SK-N-SH treated with all-trans-retinoic acid at 6 μM for 48 hours (cell line): ENCODE results near the gene EPB41L4A.

Experiments used
- ATAC-seq: fragments of 200-7000 bp; cut with Tn5 transposase; 3 replicates; pipeline ENCODE4 v1.9.1; 2020; ENCODE audit warnings: mild to moderate bottlenecking, moderate library complexity
- ARNTL ChIP-seq: fragments of 450-650 bp; formaldehyde crosslinking; IDR thresholded peaks from 2 replicates; pipeline ENCODE4 v1.5.0; 2020; ENCODE audit warnings: low read depth, mild to moderate bottlenecking, moderate library complexity, borderline replicate concordance
- BACH2 ChIP-seq: fragments of 250-450 bp; sonication (Bioruptor Pico); IDR thresholded peaks from 2 replicates; pipeline ENCODE4 v1.9.0; 2021; ENCODE audit warnings: mild to moderate bottlenecking, borderline replicate concordance
- CSDC2 ChIP-seq: fragments of 250-450 bp; sonication (Bioruptor Pico); IDR thresholded peaks from 2 replicates; pipeline ENCODE4 v1.5.0; 2020; ENCODE audit warnings: mild to moderate bottlenecking, moderate library complexity
- ESRRG ChIP-seq: fragments of 250-450 bp; sonication (Bioruptor Pico); IDR thresholded peaks from 2 replicates; pipeline ENCODE4 v1.6.1; 2021; ENCODE audit warnings: mild to moderate bottlenecking
- GLIS3 ChIP-seq: fragments of 250-450 bp; sonication (Bioruptor Pico); IDR thresholded peaks from 2 replicates; pipeline ENCODE4 v1.5.0; 2020; ENCODE audit warnings: mild to moderate bottlenecking, moderate library complexity
- ISL1 ChIP-seq: fragments of 250-450 bp; sonication (Bioruptor Pico); IDR thresholded peaks from 2 replicates; pipeline ENCODE4 v2.1.2; 2022; ENCODE audit warnings: mild to moderate bottlenecking, moderate library complexity
- OSR1 ChIP-seq: fragments of 250-450 bp; sonication (Bioruptor Pico); IDR thresholded peaks from 2 replicates; pipeline ENCODE4 v1.8.0; 2022; ENCODE audit warnings: moderate library complexity, mild to moderate bottlenecking, inconsistent platforms
- PPARA ChIP-seq: fragments of 250-450 bp; sonication (Bioruptor Pico); IDR thresholded peaks from 2 replicates; pipeline ENCODE4 v1.5.0; 2020; ENCODE audit warnings: mild to moderate bottlenecking, borderline replicate concordance
- RARB ChIP-seq: fragments of 250-450 bp; sonication (Bioruptor Pico); IDR thresholded peaks from 2 replicates; pipeline ENCODE4 v1.8.0; 2021; ENCODE audit warnings: mild to moderate bottlenecking, moderate library complexity
- SNAI2 ChIP-seq: fragments of 250-450 bp; sonication (Bioruptor Pico); IDR thresholded peaks from 2 replicates; pipeline ENCODE4 v1.5.0; 2020; ENCODE audit warnings: mild to moderate bottlenecking, moderate library complexity
- TCF4 ChIP-seq: fragments of 250-450 bp; sonication (Bioruptor Pico); IDR thresholded peaks from 2 replicates; pipeline ENCODE4 v1.8.0; 2021; ENCODE audit warnings: mild to moderate bottlenecking, moderate library complexity, borderline replicate concordance
- TOX ChIP-seq: fragments of 250-450 bp; sonication (Bioruptor Pico); IDR thresholded peaks from 2 replicates; pipeline ENCODE4 v1.8.0; 2021; ENCODE audit warnings: mild to moderate bottlenecking, moderate library complexity, borderline replicate concordance
- ZC3H10 ChIP-seq: fragments of 250-450 bp; sonication (Bioruptor Pico); IDR thresholded peaks from 2 replicates; pipeline ENCODE4 v1.5.1; 2021; ENCODE audit warnings: mild to moderate bottlenecking, moderate library complexity
- ZFP3 ChIP-seq: fragments of 250-450 bp; sonication (Bioruptor Pico); IDR thresholded peaks from 2 replicates; pipeline ENCODE4 v1.5.0; 2020; ENCODE audit warnings: mild to moderate bottlenecking, moderate library complexity
- ZFP30 ChIP-seq: fragments of 450-650 bp; formaldehyde crosslinking; IDR thresholded peaks from 2 replicates; pipeline ENCODE4 v1.5.0; 2022; ENCODE audit warnings: mild to moderate bottlenecking, moderate library complexity
- ZNF70 ChIP-seq: fragments of 450-650 bp; formaldehyde crosslinking; IDR thresholded peaks from 2 replicates; pipeline ENCODE4 v1.5.0; 2020; ENCODE audit warnings: mild to moderate bottlenecking, moderate library complexity
- ZNF8 ChIP-seq: fragments of 450-650 bp; formaldehyde crosslinking; IDR thresholded peaks from 2 replicates; pipeline ENCODE4 v1.5.0; 2020; ENCODE audit warnings: mild to moderate bottlenecking, moderate library complexity
- TF ChIP-seq, protein P1 (sequence below): fragments of 250-450 bp; sonication (Bioruptor Pico); IDR thresholded peaks from 2 replicates; pipeline ENCODE4 v1.5.1; 2021; ENCODE audit warnings: mild to moderate bottlenecking, moderate library complexity
- TF ChIP-seq, protein P2 (sequence below): fragments of 250-450 bp; sonication (Bioruptor Pico); IDR thresholded peaks from 2 replicates; pipeline ENCODE4 v1.8.0; 2020; ENCODE audit warnings: mild to moderate bottlenecking, moderate library complexity, borderline replicate concordance
- TF ChIP-seq, protein P3 (sequence below): fragments of 250-450 bp; sonication (Bioruptor Pico); IDR thresholded peaks from 2 replicates; pipeline ENCODE4 v1.5.0; 2020; ENCODE audit warnings: mild to moderate bottlenecking, moderate library complexity

EPB41L4A gene

GRCh38 chr5:112202694-112203093 is 216.4 kb downstream of the EPB41L4A start:
- TF ChIP-seq ISL1 (CRISPR knock-in tag) (no peak), ESRRG (CRISPR knock-in tag) (no peak), ZNF70 (CRISPR knock-in tag) (no peak), GLIS3 (CRISPR knock-in tag) (no peak), ZFP30 (CRISPR knock-in tag) (no peak), ZFP3 (no peak)
- TF ChIP-seq, protein P1, sequence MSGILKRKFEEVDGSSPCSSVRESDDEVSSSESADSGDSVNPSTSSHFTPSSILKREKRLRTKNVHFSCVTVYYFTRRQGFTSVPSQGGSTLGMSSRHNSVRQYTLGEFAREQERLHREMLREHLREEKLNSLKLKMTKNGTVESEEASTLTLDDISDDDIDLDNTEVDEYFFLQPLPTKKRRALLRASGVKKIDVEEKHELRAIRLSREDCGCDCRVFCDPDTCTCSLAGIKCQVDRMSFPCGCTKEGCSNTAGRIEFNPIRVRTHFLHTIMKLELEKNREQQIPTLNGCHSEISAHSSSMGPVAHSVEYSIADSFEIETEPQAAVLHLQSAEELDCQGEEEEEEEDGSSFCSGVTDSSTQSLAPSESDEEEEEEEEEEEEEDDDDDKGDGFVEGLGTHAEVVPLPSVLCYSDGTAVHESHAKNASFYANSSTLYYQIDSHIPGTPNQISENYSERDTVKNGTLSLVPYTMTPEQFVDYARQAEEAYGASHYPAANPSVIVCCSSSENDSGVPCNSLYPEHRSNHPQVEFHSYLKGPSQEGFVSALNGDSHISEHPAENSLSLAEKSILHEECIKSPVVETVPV, result no peak
- ATAC-seq, result no peak

GRCh38 chr5:112201141-112201540 is 217.9 kb downstream of the EPB41L4A start:
- no peak for ATAC-seq

GRCh38 chr5:112200131-112200530 is 218.9 kb downstream of the EPB41L4A start:
- no peak for TF ChIP-seq SNAI2 (CRISPR knock-in tag)
- TF ChIP-seq TOX (CRISPR knock-in tag), result no peak
- no peak for TF ChIP-seq ZFP3
- TF ChIP-seq GLIS3 (CRISPR knock-in tag), result no peak
- no peak for TF ChIP-seq ARNTL (CRISPR knock-in tag)
- TF ChIP-seq ZC3H10, result no peak
- no peak for TF ChIP-seq BACH2 (CRISPR knock-in tag)
- TF ChIP-seq PPARA (CRISPR knock-in tag), result no peak
- TF ChIP-seq, protein P2, sequence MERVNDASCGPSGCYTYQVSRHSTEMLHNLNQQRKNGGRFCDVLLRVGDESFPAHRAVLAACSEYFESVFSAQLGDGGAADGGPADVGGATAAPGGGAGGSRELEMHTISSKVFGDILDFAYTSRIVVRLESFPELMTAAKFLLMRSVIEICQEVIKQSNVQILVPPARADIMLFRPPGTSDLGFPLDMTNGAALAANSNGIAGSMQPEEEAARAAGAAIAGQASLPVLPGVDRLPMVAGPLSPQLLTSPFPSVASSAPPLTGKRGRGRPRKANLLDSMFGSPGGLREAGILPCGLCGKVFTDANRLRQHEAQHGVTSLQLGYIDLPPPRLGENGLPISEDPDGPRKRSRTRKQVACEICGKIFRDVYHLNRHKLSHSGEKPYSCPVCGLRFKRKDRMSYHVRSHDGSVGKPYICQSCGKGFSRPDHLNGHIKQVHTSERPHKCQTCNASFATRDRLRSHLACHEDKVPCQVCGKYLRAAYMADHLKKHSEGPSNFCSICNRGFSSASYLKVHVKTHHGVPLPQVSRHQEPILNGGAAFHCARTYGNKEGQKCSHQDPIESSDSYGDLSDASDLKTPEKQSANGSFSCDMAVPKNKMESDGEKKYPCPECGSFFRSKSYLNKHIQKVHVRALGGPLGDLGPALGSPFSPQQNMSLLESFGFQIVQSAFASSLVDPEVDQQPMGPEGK (CRISPR knock-in tag), result no peak
- TF ChIP-seq ISL1 (CRISPR knock-in tag), result no peak
- TF ChIP-seq OSR1 (CRISPR knock-in tag), result no peak
- no peak for TF ChIP-seq RARB (CRISPR knock-in tag)
- no peak for TF ChIP-seq ESRRG (CRISPR knock-in tag)
- no peak for TF ChIP-seq CSDC2 (CRISPR knock-in tag)
- TF ChIP-seq ZNF8 (CRISPR knock-in tag), result no peak
- TF ChIP-seq ZNF70 (CRISPR knock-in tag), result no peak
- TF ChIP-seq ZFP30 (CRISPR knock-in tag), result no peak
- ATAC-seq, result no peak

More at GRCh38 chr5:112201141-112201540, 217.9 kb downstream of the EPB41L4A start:
- TF ChIP-seq ZNF70 (CRISPR knock-in tag) (no peak), ISL1 (CRISPR knock-in tag) (no peak), TOX (CRISPR knock-in tag) (no peak), TCF4 (no peak)
- TF ChIP-seq, protein P2 (CRISPR knock-in tag), result no peak
- TF ChIP-seq, protein P1, result no peak
- TF ChIP-seq, protein P3, sequence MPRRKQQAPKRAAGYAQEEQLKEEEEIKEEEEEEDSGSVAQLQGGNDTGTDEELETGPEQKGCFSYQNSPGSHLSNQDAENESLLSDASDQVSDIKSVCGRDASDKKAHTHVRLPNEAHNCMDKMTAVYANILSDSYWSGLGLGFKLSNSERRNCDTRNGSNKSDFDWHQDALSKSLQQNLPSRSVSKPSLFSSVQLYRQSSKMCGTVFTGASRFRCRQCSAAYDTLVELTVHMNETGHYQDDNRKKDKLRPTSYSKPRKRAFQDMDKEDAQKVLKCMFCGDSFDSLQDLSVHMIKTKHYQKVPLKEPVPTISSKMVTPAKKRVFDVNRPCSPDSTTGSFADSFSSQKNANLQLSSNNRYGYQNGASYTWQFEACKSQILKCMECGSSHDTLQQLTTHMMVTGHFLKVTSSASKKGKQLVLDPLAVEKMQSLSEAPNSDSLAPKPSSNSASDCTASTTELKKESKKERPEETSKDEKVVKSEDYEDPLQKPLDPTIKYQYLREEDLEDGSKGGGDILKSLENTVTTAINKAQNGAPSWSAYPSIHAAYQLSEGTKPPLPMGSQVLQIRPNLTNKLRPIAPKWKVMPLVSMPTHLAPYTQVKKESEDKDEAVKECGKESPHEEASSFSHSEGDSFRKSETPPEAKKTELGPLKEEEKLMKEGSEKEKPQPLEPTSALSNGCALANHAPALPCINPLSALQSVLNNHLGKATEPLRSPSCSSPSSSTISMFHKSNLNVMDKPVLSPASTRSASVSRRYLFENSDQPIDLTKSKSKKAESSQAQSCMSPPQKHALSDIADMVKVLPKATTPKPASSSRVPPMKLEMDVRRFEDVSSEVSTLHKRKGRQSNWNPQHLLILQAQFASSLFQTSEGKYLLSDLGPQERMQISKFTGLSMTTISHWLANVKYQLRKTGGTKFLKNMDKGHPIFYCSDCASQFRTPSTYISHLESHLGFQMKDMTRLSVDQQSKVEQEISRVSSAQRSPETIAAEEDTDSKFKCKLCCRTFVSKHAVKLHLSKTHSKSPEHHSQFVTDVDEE (CRISPR knock-in tag), result no peak
- TF ChIP-seq, all 23 proteins: peak for 0
